ENCODE data around the gene RAD51B. TPM values are rescaled to one million over a fixed set of nuclear protein-coding genes. Genes with fewer than 3 reads are reported as not detected.
A peak's percentile ranks its signal among the peaks of the same experiment; 100 is the strongest.

The RAD51B gene
- total RNA-seq, 2 donors from 2014 or later = 9.3 to 12.1 TPM

- Histone ChIP-seq H3K9me3 (no peaks in the 10 kb centered on the region), H3K27ac (peak overlapping the region; percentile 7 to 56), H3K4me3 (no peak overlapping the region), H3K27me3 (replicated peaks; ENCODE audit: insufficient read depth) (no peaks in the 10 kb centered on the region), H3K4me1 (ENCODE audit: control insufficient read depth in 1 of 2, low read depth in 2 of 2) (peaks cover 24 to 53% of the 10 kb centered on the region in 2 donors), H3K36me3 (no peaks in the 10 kb centered on the region)
- no peak for DNase-seq (ENCODE audit: low spot score)
- ATAC-seq (ENCODE audit: insufficient number of reproducible peaks, low FRiP score, low read depth) = no peak
- TF ChIP-seq CTCF (IDR thresholded peaks at IDR 0.05) = no peak
These were observed 557.4 kb downstream of the RAD51B start for GRCh38 chr14:68377006-68377405.

- no peaks in the 10 kb centered on the region for H3K36me3 ChIP-seq
- H3K4me3 ChIP-seq = no peak overlapping the region
- no peaks in the 10 kb centered on the region for H3K27me3 ChIP-seq (replicated peaks; ENCODE audit: insufficient read depth)
- DNase-seq (ENCODE audit: low spot score) (no peak), ATAC-seq (ENCODE audit: insufficient number of reproducible peaks, low FRiP score, low read depth) (no peak)
- TF ChIP-seq CTCF (IDR thresholded peaks at IDR 0.05) = no peak
- H3K27ac ChIP-seq = peak overlapping the region in 1 of 2 donors; percentile 56
- H3K9me3 ChIP-seq = no peaks in the 10 kb centered on the region
- peaks cover 24 to 54% of the 10 kb centered on the region in 2 donors for H3K4me1 ChIP-seq (ENCODE audit: control insufficient read depth in 1 of 2, low read depth in 2 of 2)
These were observed 557.9 kb downstream of the RAD51B start for GRCh38 chr14:68377459-68377858.

- Histone ChIP-seq H3K27ac (peak overlapping the region; percentile 29 to 64), H3K4me3 (no peak overlapping the region), H3K27me3 (replicated peaks; ENCODE audit: insufficient read depth) (no peaks in the 10 kb centered on the region), H3K9me3 (no peaks in the 10 kb centered on the region), H3K4me1 (ENCODE audit: control insufficient read depth in 1 of 2, low read depth in 2 of 2) (peaks cover 31 to 66% of the 10 kb centered on the region in 2 donors), H3K36me3 (no peaks in the 10 kb centered on the region)
- no peak for TF ChIP-seq CTCF (IDR thresholded peaks at IDR 0.05)
- no peak for DNase-seq (ENCODE audit: low spot score)
- no peak for ATAC-seq (ENCODE audit: insufficient number of reproducible peaks, low FRiP score, low read depth)
These were observed 560.1 kb downstream of the RAD51B start for GRCh38 chr14:68379510-68380328.

- Histone ChIP-seq H3K27ac (peak overlapping the region; percentile 29 to 64), H3K27me3 (replicated peaks; ENCODE audit: insufficient read depth) (no peaks in the 10 kb centered on the region), H3K4me3 (no peak overlapping the region), H3K9me3 (no peaks in the 10 kb centered on the region), H3K36me3 (no peaks in the 10 kb centered on the region), H3K4me1 (ENCODE audit: control insufficient read depth in 1 of 2, low read depth in 2 of 2) (peaks cover 31 to 67% of the 10 kb centered on the region in 2 donors)
- TF ChIP-seq CTCF (IDR thresholded peaks at IDR 0.05) = no peak
- ATAC-seq (ENCODE audit: insufficient number of reproducible peaks, low FRiP score, low read depth) (no peak), DNase-seq (ENCODE audit: low spot score) (no peak)
These were observed 560.8 kb downstream of the RAD51B start for GRCh38 chr14:68380329-68380741.

- peak overlapping the region; percentile 60 to 74 for H3K27ac ChIP-seq
- no peak for TF ChIP-seq CTCF (IDR thresholded peaks at IDR 0.05)
- no peak overlapping the region for H3K4me3 ChIP-seq
- H3K36me3 ChIP-seq = no peaks in the 10 kb centered on the region
- peaks cover 25 to 65% of the 10 kb centered on the region in 2 donors for H3K4me1 ChIP-seq (ENCODE audit: control insufficient read depth in 1 of 2, low read depth in 2 of 2)
- no peak for DNase-seq (ENCODE audit: low spot score)
- H3K9me3 ChIP-seq = no peaks in the 10 kb centered on the region
- H3K27me3 ChIP-seq (replicated peaks; ENCODE audit: insufficient read depth) = no peaks in the 10 kb centered on the region
- peak; percentile 39 for ATAC-seq (ENCODE audit: insufficient number of reproducible peaks, low FRiP score, low read depth)
These were observed 564.8 kb downstream of the RAD51B start for GRCh38 chr14:68384335-68384734.

All from thoracic aorta (tissue), 2 donors.